OCI-LY1 (cell line): ENCODE measurements around the gene MET.
"Not testable (repeated sequence)": the region's sequence is repeated elsewhere in the genome, so short reads cannot be mapped to it uniquely, and the experiment has no call there.

Experiments
- H2AFZ ChIP-seq: fragments of 200-600 bp; sonication (generic), shearing (Covaris generic); 2 replicates; pipeline ENCODE4 v1.6.0; 2014; ENCODE audit warnings: antibody characterized with exemption, mild to moderate bottlenecking, low read length
- H3F3A ChIP-seq: fragments of 200-600 bp; sonication (generic), shearing (Covaris generic); 2 replicates; pipeline ENCODE4 v1.6.0; 2014; ENCODE audit warnings: mild to moderate bottlenecking, antibody characterized with exemption, low read length, moderate library complexity; ENCODE audit not compliant: insufficient read depth
- H3K27ac ChIP-seq: fragments of 200-600 bp; sonication (generic); 2 replicates; pipeline ENCODE4 v1.5.1; 2014; ENCODE audit warnings: low read length, mixed run types, mild to moderate bottlenecking, low read depth; ENCODE audit not compliant: poor library complexity, severe bottlenecking
- H3K27me3 ChIP-seq: fragments of 200-600 bp; sonication (generic); 2 replicates; pipeline ENCODE4 v1.6.0; 2014; ENCODE audit warnings: antibody characterized with exemption, mild to moderate bottlenecking, low read length, moderate library complexity; ENCODE audit not compliant: insufficient read depth
- H3K36me3 ChIP-seq: fragments of 200-600 bp; sonication (generic); 2 replicates; pipeline ENCODE4 v1.6.1; 2014; ENCODE audit warnings: mild to moderate bottlenecking, antibody characterized with exemption, low read length, moderate library complexity, mixed read lengths; ENCODE audit not compliant: insufficient read depth
- H3K4me1 ChIP-seq: fragments of 200-600 bp; sonication (generic); 2 replicates; pipeline ENCODE4 v1.5.1; 2014; ENCODE audit warnings: mild to moderate bottlenecking, low read length, moderate library complexity; ENCODE audit not compliant: insufficient read depth, severe bottlenecking
- H3K4me2 ChIP-seq: fragments of 200-600 bp; sonication (generic), shearing (Covaris generic); 2 replicates; pipeline ENCODE4 v1.6.1; 2014; ENCODE audit warnings: low read length
- H3K4me3 ChIP-seq: fragments of 200-600 bp; sonication (generic); 2 replicates; pipeline ENCODE4 v1.5.1; 2014; ENCODE audit warnings: low read length, low read depth, mild to moderate bottlenecking, mixed read lengths; ENCODE audit not compliant: poor library complexity, severe bottlenecking
- H3K79me2 ChIP-seq: fragments of 200-600 bp; shearing (Covaris generic); 2 replicates; pipeline ENCODE4 v1.6.1; 2016; ENCODE audit warnings: mixed run types, low read length, mixed read lengths; ENCODE audit not compliant: insufficient read depth
- H3K9ac ChIP-seq: fragments of 200-600 bp; sonication (generic), shearing (Covaris generic); 2 replicates; pipeline ENCODE4 v1.6.1; 2014; ENCODE audit warnings: mild to moderate bottlenecking, low read length, mixed read lengths
- H3K9me2 ChIP-seq: fragments of 200-600 bp; sonication (generic), shearing (Covaris generic); 2 replicates; pipeline ENCODE4 v1.6.1; 2014; ENCODE audit warnings: low read depth, mild to moderate bottlenecking, low read length, mixed read lengths
- H3K9me3 ChIP-seq: fragments of 200-600 bp; shearing (Covaris generic); 2 replicates; pipeline ENCODE4 v1.6.1; 2014; ENCODE audit warnings: low read length, mixed read lengths
- H4K20me1 ChIP-seq: fragments of 200-600 bp; sonication (generic), shearing (Covaris generic); 2 replicates; pipeline ENCODE4 v1.6.0; 2016; ENCODE audit warnings: mild to moderate bottlenecking, low read length; ENCODE audit not compliant: insufficient read depth
- CTCF ChIP-seq: fragments of 200-600 bp; sonication (generic), shearing (Covaris generic); IDR thresholded peaks from 2 replicates; pipeline ENCODE4 v1.5.1; 2017; ENCODE audit warnings: mild to moderate bottlenecking, antibody characterized with exemption, low read length, moderate library complexity, mixed read lengths
- EZH2 ChIP-seq: fragments of 200-600 bp; sonication (generic), shearing (Covaris generic); IDR thresholded peaks from 2 replicates; pipeline ENCODE4 v1.8.0; 2017; ENCODE audit warnings: borderline replicate concordance, mixed run types, mild to moderate bottlenecking, antibody characterized with exemption, low read length, moderate library complexity, mixed read lengths

MET gene

GRCh38 chr7:116632384-116632783 is 39.6 kb upstream of the MET start:
- Histone ChIP-seq H2AFZ (no peak overlapping the region), H3K4me3 (no peak overlapping the region), H3K36me3 (no peaks in the 10 kb centered on the region), H3K9me2 (no peaks in the 10 kb centered on the region), H3K9me3 (no peaks in the 10 kb centered on the region), H4K20me1 (no peaks in the 10 kb centered on the region), H3K9ac (no peak overlapping the region), H3F3A (no peaks in the 10 kb centered on the region), H3K4me2 (no peak overlapping the region), H3K27me3 (0 out of 2 replicates have a peak, but pooled peaks cover 4% of the 10 kb centered on the region), H3K4me1 (no peaks in the 10 kb centered on the region), H3K27ac (no peak overlapping the region), H3K79me2 (no peaks in the 10 kb centered on the region)
- no peak for TF ChIP-seq EZH2
- TF ChIP-seq CTCF = no peak

- no peaks in the 10 kb centered on the region for H3F3A ChIP-seq
- no peaks in the 10 kb centered on the region for H4K20me1 ChIP-seq
- no peaks in the 10 kb centered on the region for H3K36me3 ChIP-seq
- H3K79me2 ChIP-seq = no peaks in the 10 kb centered on the region
- 0 out of 2 replicates have a peak, but pooled peaks cover 4% of the 10 kb centered on the region for H3K27me3 ChIP-seq
- no peak; the same call in 1 of the 2 replicates for TF ChIP-seq CTCF
- no peak for TF ChIP-seq EZH2
- H3K9me3 ChIP-seq = no peaks in the 10 kb centered on the region
- H3K4me3 ChIP-seq = no peak overlapping the region
- no peaks in the 10 kb centered on the region for H3K4me1 ChIP-seq
- no peak overlapping the region for H3K9ac ChIP-seq
- H2AFZ ChIP-seq = no peak overlapping the region
- H3K27ac ChIP-seq = no peak overlapping the region
- H3K4me2 ChIP-seq = no peak overlapping the region
- H3K9me2 ChIP-seq = no peaks in the 10 kb centered on the region
Measured at GRCh38 chr7:116633131-116633988, 38.6 kb upstream of the MET start.

- no peaks in the 10 kb centered on the region for H3K9me3 ChIP-seq
Measured at GRCh38 chr7:116636997-116637396, 35.0 kb upstream of the MET start.

GRCh38 chr7:116638592-116638991 is 33.4 kb upstream of the MET start:
- not testable (repeated sequence) for H3K4me1 ChIP-seq, H3K27ac ChIP-seq, H4K20me1 ChIP-seq, H3K27me3 ChIP-seq, H3K4me2 ChIP-seq, H3K9ac ChIP-seq, H3K36me3 ChIP-seq, H3F3A ChIP-seq, H3K79me2 ChIP-seq, H3K9me2 ChIP-seq, H2AFZ ChIP-seq, H3K4me3 ChIP-seq, H3K9me3 ChIP-seq

More at GRCh38 chr7:116636997-116637396, 35.0 kb upstream of the MET start:
- H3K4me1 ChIP-seq = no peaks in the 10 kb centered on the region
- H3K27ac ChIP-seq = no peak overlapping the region
- no peaks in the 10 kb centered on the region for H3K36me3 ChIP-seq
- no peak overlapping the region for H3K9ac ChIP-seq
- no peak overlapping the region for H2AFZ ChIP-seq
- H3K4me3 ChIP-seq = no peak overlapping the region
- no peaks in the 10 kb centered on the region for H3K9me2 ChIP-seq
- TF ChIP-seq CTCF (no peak), EZH2 (no peak)
- no peaks in the 10 kb centered on the region for H3F3A ChIP-seq
- H3K79me2 ChIP-seq = no peaks in the 10 kb centered on the region
- H3K27me3 ChIP-seq = no peaks in the 10 kb centered on the region
- H3K4me2 ChIP-seq = no peak overlapping the region
- H4K20me1 ChIP-seq = no peaks in the 10 kb centered on the region
